HepG2 (cell line): ENCODE data around the gene DSC3. TPM values are rescaled to one million over a fixed set of nuclear protein-coding genes. Genes with fewer than 3 reads are reported as not detected.

ENCODE experiments used
- ATAC-seq: fragments of 200-7000 bp; cut with Tn5 transposase; 3 replicates; pipeline ENCODE4 v1.9.1; 2020; ENCODE audit warnings: mild to moderate bottlenecking, moderate library complexity
- BruUV-seq: library from RNA; stranded (reverse); fragments of 400-500 nt; replicated peaks from 2 replicates; lab custom pipeline; 2021; lab: Mats Ljungman, UMichigan
- CTCF ChIA-PET: fragments of 300-600 bp; formaldehyde crosslinking; extraction: SDS; loops from one replicate; lab custom pipeline; 2021; ENCODE audit warnings: low total read pairs, inconsistent platforms, low intra/inter-chr PET ratio; lab: Yijun Ruan, JAX
- POLR2A ChIA-PET: fragments of 350-600 bp; sonication (Branson Sonifier 250); formaldehyde crosslinking; loops from one replicate; lab custom pipeline; 2020; ENCODE audit warnings: antibody characterized with exemption, inconsistent platforms; lab: Yijun Ruan, JAX
- DNase-seq: peaks from one replicate; pipeline ENCODE4 v3.0.0-alpha.2; 2015; ENCODE audit warnings: low spot score
- FAIRE-seq: peaks from 3 replicates; lab custom pipeline; 2011; peaks lifted over from hg19 to GRCh38; lab: Jason Lieb, UNC
- H2AFZ ChIP-seq: one replicate; pipeline ENCODE4 v1.6.1; 2011; ENCODE audit warnings: low read length, inconsistent platforms
- H3K27ac ChIP-seq: fragments of 300-600 bp; 3 replicates; pipeline ENCODE4 v1.8.0; 2011; ENCODE audit warnings: mixed run types, mild to moderate bottlenecking, mixed read lengths, low read length, inconsistent platforms; ENCODE audit not compliant: insufficient read depth; ENCODE audit errors: extremely low read length
- H3K27me3 ChIP-seq, 2 experiments: fragments of 200-600 bp in 1 of 2; 2 replicates in 1 of 2; 3 replicates in 1 of 2; pipeline versions ENCODE4 v1.6.0 to v1.8.0; 2011; ENCODE audit warnings: low read length in 2 of 2, mild to moderate bottlenecking in 2 of 2, moderate library complexity in 2 of 2, inconsistent platforms in 1 of 2; ENCODE audit not compliant: insufficient read depth in 2 of 2, control insufficient read depth in 1 of 2
- H3K36me3 ChIP-seq, 2 experiments: fragments of 200-600 bp in 1 of 2; replicated peaks in 1 of 2; 2 replicates in 1 of 2; 3 replicates in 1 of 2; pipeline versions ENCODE4 v1.5.1 to v1.8.0; 2011; ENCODE audit warnings: low read length in 2 of 2, inconsistent platforms in 1 of 2; ENCODE audit not compliant: insufficient read depth in 2 of 2, control insufficient read depth in 1 of 2
- H3K4me1 ChIP-seq: 2 replicates; pipeline ENCODE4 v1.5.1; 2012; ENCODE audit warnings: low read length, inconsistent platforms; ENCODE audit not compliant: insufficient read depth
- H3K4me2 ChIP-seq: 2 replicates; pipeline ENCODE4 v1.6.0; 2011; ENCODE audit warnings: low read depth, low read length, inconsistent platforms
- H3K4me3 ChIP-seq, 3 experiments: fragments of 200-600 bp in 1 of 3; sonication (generic), shearing (Covaris generic) in 1 of 3; replicated peaks in 1 of 3; 2 replicates each; pipeline ENCODE4 v1.5.1; 2011 to 2016; ENCODE audit warnings: low read length in 3 of 3, inconsistent platforms in 2 of 3, low read depth in 2 of 3, mild to moderate bottlenecking in 2 of 3, control low read depth in 1 of 3, mixed read lengths in 1 of 3; ENCODE audit not compliant: insufficient read depth in 1 of 3
- H3K79me2 ChIP-seq: one replicate; pipeline ENCODE4 v1.6.1; 2011; ENCODE audit warnings: low read length, inconsistent platforms; ENCODE audit not compliant: insufficient read depth
- H3K9ac ChIP-seq: 2 replicates; pipeline ENCODE4 v1.6.0; 2011; ENCODE audit warnings: mild to moderate bottlenecking, low read depth, low read length, inconsistent platforms; ENCODE audit not compliant: insufficient read depth
- H3K9me3 ChIP-seq: 2 replicates; pipeline ENCODE4 v1.5.1; 2012; ENCODE audit warnings: mild to moderate bottlenecking, low read length
- H4K20me1 ChIP-seq: 2 replicates; pipeline ENCODE4 v1.6.0; 2011; ENCODE audit warnings: inconsistent platforms, mild to moderate bottlenecking, low read length, moderate library complexity; ENCODE audit not compliant: insufficient read depth
- HDAC1 ChIP-seq: sonication (generic); formaldehyde crosslinking; IDR thresholded peaks from 2 replicates; pipeline ENCODE4 v1.5.1; 2020; ENCODE audit warnings: mild to moderate bottlenecking, missing genetic modification reagents
- ISX ChIP-seq: sonication (generic); formaldehyde crosslinking; conservative IDR thresholded peaks from 2 replicates; pipeline ENCODE4 v1.5.0; 2020; ENCODE audit warnings: missing genetic modification reagents
- NFIC ChIP-seq: IDR thresholded peaks from 2 replicates; pipeline ENCODE4 v1.6.1; 2012; ENCODE audit warnings: mild to moderate bottlenecking, low read length, inconsistent platforms
- TEAD3 ChIP-seq: optimal IDR thresholded peaks from 2 replicates; pipeline ENCODE3; 2016; ENCODE audit warnings: borderline replicate concordance
- THYN1 ChIP-seq: sonication (generic); formaldehyde crosslinking; IDR thresholded peaks from 2 replicates; pipeline ENCODE4 v1.8.1; 2023; ENCODE audit warnings: low read depth, mild to moderate bottlenecking, moderate library complexity, missing genetic modification reagents, borderline replicate concordance
- ZFP36 ChIP-seq: fragments of 150-350 bp; IDR thresholded peaks from 2 replicates; pipeline ENCODE4 v1.6.1; 2018; ENCODE audit warnings: borderline replicate concordance, low read length, low read depth; ENCODE audit not compliant: partially characterized antibody
- ZFP62 ChIP-seq: sonication (generic); formaldehyde crosslinking; IDR thresholded peaks from 2 replicates; pipeline ENCODE4 v1.4.0; 2020; ENCODE audit warnings: missing genetic modification reagents
- ZKSCAN5 ChIP-seq: sonication (generic); formaldehyde crosslinking; IDR thresholded peaks from 2 replicates; pipeline ENCODE4 v1.5.1; 2020; ENCODE audit warnings: mild to moderate bottlenecking, missing genetic modification reagents
- ZNF180 ChIP-seq: sonication (generic); formaldehyde crosslinking; IDR thresholded peaks from 2 replicates; pipeline ENCODE4 v1.4.0; 2020; ENCODE audit warnings: low read depth, missing genetic modification reagents, borderline replicate concordance
- ZNF547 ChIP-seq: sonication (generic); formaldehyde crosslinking; IDR thresholded peaks from 2 replicates; pipeline ENCODE4 v1.5.1; 2020; ENCODE audit warnings: mild to moderate bottlenecking, missing genetic modification reagents
- ZNF549 ChIP-seq: sonication (generic); formaldehyde crosslinking; IDR thresholded peaks from 2 replicates; pipeline ENCODE4 v1.5.0; 2020; ENCODE audit warnings: missing genetic modification reagents
- ZNF607 ChIP-seq: sonication (generic); formaldehyde crosslinking; IDR thresholded peaks from 2 replicates; pipeline ENCODE4 v1.5.1; 2020; ENCODE audit warnings: missing genetic modification reagents, mild to moderate bottlenecking, borderline replicate concordance
- WGBS: methylation state at CpG from one replicate; pipeline ENCODE4 v1.1.6; 2017; ENCODE audit warnings: low lambda C conversion rate; 5-methylcytosine and 5-hydroxymethylcytosine counted together
- in situ Hi-C: cut with HindIII; loops from 2 replicates; pipeline ENCODE4 v1.10.0; 2017; ENCODE audit warnings: low pct_unique_long_range_greater_than_20kb; ENCODE audit not compliant: extremely low pct_ligation_motif_present
- intact Hi-C: fragments of 100-400 bp; cut with micrococcal nuclease; formaldehyde crosslinking; loops from one replicate; pipeline ENCODE4 v1.10.0; 2022; ENCODE audit not compliant: unreplicated experiment
- polyA plus RNA-seq, 8 experiments: library from polyadenylated mRNA; depleted of rRNA in 3 of 8; stranded (reverse) in 7 of 8; unstranded in 1 of 8; fragments of >200 nt; fragmentation: Illumina TruSeq in 4 of 8; extraction: Trizol in 4 of 8; gene quantifications; 2 replicates each; pipeline versions ENCODE4 v1.2.1 to v1.2.3, GENCODE V29; 2011 to 2016; ENCODE audit warnings: low read depth in 4 of 8, missing spikeins in 1 of 8, mixed read lengths in 1 of 8; ENCODE audit not compliant: insufficient read depth in 1 of 8
- total RNA-seq, 5 experiments: library from RNA; depleted of rRNA; stranded (reverse); fragments of >200 nt; fragmentation: Illumina TruSeq; extraction: Trizol; gene quantifications; 2 replicates each; pipeline ENCODE4 v1.2.3, GENCODE V29; 2016; ENCODE audit warnings: low read depth in 1 of 5
- TF ChIP-seq, protein P1 (sequence below): sonication (generic); formaldehyde crosslinking; IDR thresholded peaks from 2 replicates; pipeline ENCODE4 v1.4.0; 2020; ENCODE audit warnings: mild to moderate bottlenecking, missing genetic modification reagents
- TF ChIP-seq, protein P2 (sequence below): sonication (generic); formaldehyde crosslinking; IDR thresholded peaks from 2 replicates; pipeline ENCODE4 v1.5.0; 2020; ENCODE audit warnings: mild to moderate bottlenecking, missing genetic modification reagents
- TF ChIP-seq, protein P3 (sequence below): sonication (generic); formaldehyde crosslinking; IDR thresholded peaks from 2 replicates; pipeline ENCODE4 v1.9.0; 2021; ENCODE audit warnings: missing genetic modification reagents, mild to moderate bottlenecking, borderline replicate concordance
- TF ChIP-seq, protein P4 (sequence below): sonication (generic); formaldehyde crosslinking; IDR thresholded peaks from 2 replicates; pipeline ENCODE4 v1.4.0; 2020; ENCODE audit warnings: missing genetic modification reagents, borderline replicate concordance

Gene DSC3
- total and polyA plus RNA-seq, 2 of the 13 experiments (the other 11 are each of a cell fraction or from before 2014, with no cell fraction given): 0.05 to 0.38 TPM

DNA sequence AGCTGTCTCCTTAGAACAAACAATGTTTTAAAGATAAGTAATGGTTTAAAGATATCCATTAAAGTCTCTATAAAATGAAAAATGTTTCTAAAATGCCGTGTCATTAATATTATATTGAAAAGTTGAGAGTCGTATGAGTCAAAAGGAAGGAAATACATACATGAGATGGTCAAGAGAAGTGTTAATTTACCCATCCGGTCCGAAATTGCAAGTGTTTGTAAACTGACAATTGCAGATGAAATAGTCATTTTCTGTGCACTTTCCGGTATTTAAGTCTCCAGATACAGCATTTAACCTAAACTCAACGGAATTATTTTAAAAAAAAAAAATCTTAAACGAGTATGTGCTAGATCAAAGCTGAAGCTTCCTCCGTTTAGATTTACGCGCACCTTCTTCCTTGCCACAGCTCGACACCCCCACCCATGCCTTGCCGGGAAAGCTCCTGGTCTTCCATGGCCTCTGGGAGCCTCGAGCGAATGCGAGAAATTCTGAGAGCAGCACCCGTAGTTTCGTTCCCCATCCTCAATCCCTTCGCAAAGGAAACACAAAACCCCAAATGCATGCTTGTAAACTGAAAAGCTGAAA, 1.8 kb downstream of the DSC3 start (continued):
- no peak for TF ChIP-seq NFIC
- TF ChIP-seq, all 625 proteins: peak for 0

DNA sequence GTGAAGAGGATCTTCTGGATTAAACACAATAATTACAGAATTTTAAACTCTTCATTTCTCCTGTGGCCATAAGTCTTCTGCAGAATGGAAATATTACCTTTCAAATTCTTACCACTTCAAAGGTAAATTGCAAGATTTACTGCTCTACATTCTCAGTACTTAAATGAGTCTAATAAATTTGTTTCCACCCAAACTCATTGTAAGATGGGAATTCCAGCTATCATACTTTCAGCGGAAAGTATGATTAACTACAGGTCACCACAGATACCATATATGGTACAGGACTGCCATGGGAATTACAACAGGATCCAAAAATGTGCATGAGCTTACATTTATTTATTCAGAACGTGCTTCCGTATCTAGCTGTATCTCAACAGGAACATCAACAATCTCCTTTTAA, 3.1 kb downstream of the DSC3 start:
- Histone ChIP-seq H3K4me2 (no peak overlapping the region), H3K4me1 (peaks cover 8% of the 10 kb centered on the region; the same call in 1 of the 2 replicates), H3K36me3 (no peaks in the 10 kb centered on the region), H3K4me3 (no peak overlapping the region), H3K27me3 (peaks cover 0 to 15% of the 10 kb centered on the region in 2 experiments; a peak in 4 of 5 replicates), H3K9ac (no peak overlapping the region), H3K9me3 (no peaks in the 10 kb centered on the region), H2AFZ (no peak overlapping the region), H3K79me2 (no peaks in the 10 kb centered on the region), H3K27ac (no peak overlapping the region), H4K20me1 (no peaks in the 10 kb centered on the region)
- ChIA-PET POLR2A (no interaction called here), CTCF (no interaction called here)
- intact Hi-C loops (no loop called here), in situ Hi-C loops (no loop called here)
- no peak for FAIRE-seq
- BruUV-seq: no TSS peak
- 72% methylated on average over 3 of the region's 3 CpGs for WGBS
- DNase-seq: no peak
- ATAC-seq: no peak
- no peak for TF ChIP-seq HDAC1 (CRISPR knock-in tag)
- TF ChIP-seq, protein P1, sequence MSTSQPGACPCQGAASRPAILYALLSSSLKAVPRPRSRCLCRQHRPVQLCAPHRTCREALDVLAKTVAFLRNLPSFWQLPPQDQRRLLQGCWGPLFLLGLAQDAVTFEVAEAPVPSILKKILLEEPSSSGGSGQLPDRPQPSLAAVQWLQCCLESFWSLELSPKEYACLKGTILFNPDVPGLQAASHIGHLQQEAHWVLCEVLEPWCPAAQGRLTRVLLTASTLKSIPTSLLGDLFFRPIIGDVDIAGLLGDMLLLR (CRISPR knock-in tag): no peak
- TF ChIP-seq ZFP36: no peak
- TF ChIP-seq ZNF180 (CRISPR knock-in tag): no peak
- no peak for TF ChIP-seq ISX (CRISPR knock-in tag)
- no peak for TF ChIP-seq ZNF547 (CRISPR knock-in tag)
- TF ChIP-seq, protein P2, sequence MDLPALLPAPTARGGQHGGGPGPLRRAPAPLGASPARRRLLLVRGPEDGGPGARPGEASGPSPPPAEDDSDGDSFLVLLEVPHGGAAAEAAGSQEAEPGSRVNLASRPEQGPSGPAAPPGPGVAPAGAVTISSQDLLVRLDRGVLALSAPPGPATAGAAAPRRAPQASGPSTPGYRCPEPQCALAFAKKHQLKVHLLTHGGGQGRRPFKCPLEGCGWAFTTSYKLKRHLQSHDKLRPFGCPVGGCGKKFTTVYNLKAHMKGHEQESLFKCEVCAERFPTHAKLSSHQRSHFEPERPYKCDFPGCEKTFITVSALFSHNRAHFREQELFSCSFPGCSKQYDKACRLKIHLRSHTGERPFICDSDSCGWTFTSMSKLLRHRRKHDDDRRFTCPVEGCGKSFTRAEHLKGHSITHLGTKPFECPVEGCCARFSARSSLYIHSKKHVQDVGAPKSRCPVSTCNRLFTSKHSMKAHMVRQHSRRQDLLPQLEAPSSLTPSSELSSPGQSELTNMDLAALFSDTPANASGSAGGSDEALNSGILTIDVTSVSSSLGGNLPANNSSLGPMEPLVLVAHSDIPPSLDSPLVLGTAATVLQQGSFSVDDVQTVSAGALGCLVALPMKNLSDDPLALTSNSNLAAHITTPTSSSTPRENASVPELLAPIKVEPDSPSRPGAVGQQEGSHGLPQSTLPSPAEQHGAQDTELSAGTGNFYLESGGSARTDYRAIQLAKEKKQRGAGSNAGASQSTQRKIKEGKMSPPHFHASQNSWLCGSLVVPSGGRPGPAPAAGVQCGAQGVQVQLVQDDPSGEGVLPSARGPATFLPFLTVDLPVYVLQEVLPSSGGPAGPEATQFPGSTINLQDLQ (CRISPR knock-in tag): no peak
- TF ChIP-seq, protein P3, sequence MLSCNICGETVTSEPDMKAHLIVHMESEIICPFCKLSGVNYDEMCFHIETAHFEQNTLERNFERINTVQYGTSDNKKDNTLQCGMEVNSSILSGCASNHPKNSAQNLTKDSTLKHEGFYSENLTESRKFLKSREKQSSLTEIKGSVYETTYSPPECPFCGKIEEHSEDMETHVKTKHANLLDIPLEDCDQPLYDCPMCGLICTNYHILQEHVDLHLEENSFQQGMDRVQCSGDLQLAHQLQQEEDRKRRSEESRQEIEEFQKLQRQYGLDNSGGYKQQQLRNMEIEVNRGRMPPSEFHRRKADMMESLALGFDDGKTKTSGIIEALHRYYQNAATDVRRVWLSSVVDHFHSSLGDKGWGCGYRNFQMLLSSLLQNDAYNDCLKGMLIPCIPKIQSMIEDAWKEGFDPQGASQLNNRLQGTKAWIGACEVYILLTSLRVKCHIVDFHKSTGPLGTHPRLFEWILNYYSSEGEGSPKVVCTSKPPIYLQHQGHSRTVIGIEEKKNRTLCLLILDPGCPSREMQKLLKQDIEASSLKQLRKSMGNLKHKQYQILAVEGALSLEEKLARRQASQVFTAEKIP (CRISPR knock-in tag): no peak
- no peak for TF ChIP-seq ZKSCAN5 (CRISPR knock-in tag)
- TF ChIP-seq ZNF607 (CRISPR knock-in tag): no peak
- TF ChIP-seq ZFP62 (CRISPR knock-in tag): no peak
- TF ChIP-seq, protein P4, sequence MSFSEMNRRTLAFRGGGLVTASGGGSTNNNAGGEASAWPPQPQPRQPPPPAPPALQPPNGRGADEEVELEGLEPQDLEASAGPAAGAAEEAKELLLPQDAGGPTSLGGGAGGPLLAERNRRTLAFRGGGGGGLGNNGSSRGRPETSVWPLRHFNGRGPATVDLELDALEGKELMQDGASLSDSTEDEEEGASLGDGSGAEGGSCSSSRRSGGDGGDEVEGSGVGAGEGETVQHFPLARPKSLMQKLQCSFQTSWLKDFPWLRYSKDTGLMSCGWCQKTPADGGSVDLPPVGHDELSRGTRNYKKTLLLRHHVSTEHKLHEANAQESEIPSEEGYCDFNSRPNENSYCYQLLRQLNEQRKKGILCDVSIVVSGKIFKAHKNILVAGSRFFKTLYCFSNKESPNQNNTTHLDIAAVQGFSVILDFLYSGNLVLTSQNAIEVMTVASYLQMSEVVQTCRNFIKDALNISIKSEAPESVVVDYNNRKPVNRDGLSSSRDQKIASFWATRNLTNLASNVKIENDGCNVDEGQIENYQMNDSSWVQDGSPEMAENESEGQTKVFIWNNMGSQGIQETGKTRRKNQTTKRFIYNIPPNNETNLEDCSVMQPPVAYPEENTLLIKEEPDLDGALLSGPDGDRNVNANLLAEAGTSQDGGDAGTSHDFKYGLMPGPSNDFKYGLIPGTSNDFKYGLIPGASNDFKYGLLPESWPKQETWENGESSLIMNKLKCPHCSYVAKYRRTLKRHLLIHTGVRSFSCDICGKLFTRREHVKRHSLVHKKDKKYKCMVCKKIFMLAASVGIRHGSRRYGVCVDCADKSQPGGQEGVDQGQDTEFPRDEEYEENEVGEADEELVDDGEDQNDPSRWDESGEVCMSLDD (CRISPR knock-in tag): no peak
- TF ChIP-seq TEAD3 (CRISPR knock-in tag): no peak
- no peak for TF ChIP-seq THYN1 (CRISPR knock-in tag)
- no peak for TF ChIP-seq ZNF549
